ENCODE data around the gene TSPAN18. TPM values are rescaled to one million over a fixed set of nuclear protein-coding genes. Genes with fewer than 3 reads are reported as not detected.

Gene TSPAN18
- total RNA-seq, 1 experiment from 2014 or later, result 2.8 TPM

GRCh38 chr11:44931466-44931865 lies 204.7 kb downstream of the TSPAN18 start:
- no peak overlapping the region for H3K27ac ChIP-seq (ENCODE audit: low read depth, low read length, poor library complexity, severe bottlenecking)
- no peak for TF ChIP-seq EZH2 (IDR thresholded peaks at IDR 0.05; ENCODE audit: borderline replicate concordance, low read depth, low read length, poor library complexity, severe bottlenecking)
- no peak for TF ChIP-seq CTCF (conservative IDR thresholded peaks at IDR 0.05; ENCODE audit: low read depth, low read length)
- H3K4me1 ChIP-seq (ENCODE audit: insufficient read depth, low read length, poor library complexity, severe bottlenecking), result peaks cover 5% of the 10 kb centered on the region
- no peak overlapping the region for H3K4me3 ChIP-seq (ENCODE audit: low read depth, low read length, poor library complexity, severe bottlenecking)
- BruUV-seq (replicated peaks), result no TSS peak
- CTCF ChIA-PET, result interaction anchor here (0.7 to 7.8 kb wide), 3 partner anchors 174 to 242 kb away, joined by 3 to 141 read pairs (median 5); no protein-coding TSS in a partner anchor
- no peak for DNase-seq (ENCODE audit: low spot score)
- no peaks in the 10 kb centered on the region for H3K9me3 ChIP-seq (ENCODE audit: low read depth, low read length, poor library complexity, severe bottlenecking)
- intact Hi-C loops (cut with micrococcal nuclease; ENCODE audit: unreplicated experiment), result no loop called here
- no peaks in the 10 kb centered on the region for H3K36me3 ChIP-seq (ENCODE audit: insufficient read depth, low read length, poor library complexity, severe bottlenecking)
- POLR2A ChIA-PET (ENCODE audit: low non-redundant PET), result no interaction called here
- H3K27me3 ChIP-seq (replicated peaks; ENCODE audit: insufficient read depth, low read depth, low read length, poor library complexity), result no peaks in the 10 kb centered on the region

- TSS peak; percentile 73 for BruUV-seq (replicated peaks)
- H3K27me3 ChIP-seq (replicated peaks; ENCODE audit: insufficient read depth, low read depth, low read length, poor library complexity), result no peaks in the 10 kb centered on the region
- TF ChIP-seq EZH2 (IDR thresholded peaks at IDR 0.05; ENCODE audit: borderline replicate concordance, low read depth, low read length, poor library complexity, severe bottlenecking), result no peak
- intact Hi-C loops (cut with micrococcal nuclease; ENCODE audit: unreplicated experiment), result no loop called here
- H3K4me1 ChIP-seq (ENCODE audit: insufficient read depth, low read length, poor library complexity, severe bottlenecking), result no peaks in the 10 kb centered on the region
- ChIA-PET CTCF (interaction anchor here (0.6 to 1.3 kb wide), 3 partner anchors 169 to 552 kb away, joined by 3 to 5 read pairs (median 4); no protein-coding TSS in a partner anchor), POLR2A (ENCODE audit: low non-redundant PET) (no interaction called here)
- no peaks in the 10 kb centered on the region for H3K9me3 ChIP-seq (ENCODE audit: low read depth, low read length, poor library complexity, severe bottlenecking)
- no peaks in the 10 kb centered on the region for H3K36me3 ChIP-seq (ENCODE audit: insufficient read depth, low read length, poor library complexity, severe bottlenecking)
- H3K4me3 ChIP-seq (ENCODE audit: low read depth, low read length, poor library complexity, severe bottlenecking), result no peak overlapping the region
- DNase-seq (ENCODE audit: low spot score), result no peak
- no peak overlapping the region for H3K27ac ChIP-seq (ENCODE audit: low read depth, low read length, poor library complexity, severe bottlenecking)
These were observed 207.3 kb downstream of the TSPAN18 start for GRCh38 chr11:44934110-44934509.

- Histone ChIP-seq H3K27ac (ENCODE audit: low read depth, low read length, poor library complexity, severe bottlenecking) (no peak overlapping the region), H3K4me1 (ENCODE audit: insufficient read depth, low read length, poor library complexity, severe bottlenecking) (peaks cover 4% of the 10 kb centered on the region), H3K36me3 (ENCODE audit: insufficient read depth, low read length, poor library complexity, severe bottlenecking) (no peaks in the 10 kb centered on the region), H3K4me3 (ENCODE audit: low read depth, low read length, poor library complexity, severe bottlenecking) (no peak overlapping the region), H3K9me3 (ENCODE audit: low read depth, low read length, poor library complexity, severe bottlenecking) (no peaks in the 10 kb centered on the region), H3K27me3 (replicated peaks; ENCODE audit: insufficient read depth, low read depth, low read length, poor library complexity) (no peaks in the 10 kb centered on the region)
- ChIA-PET POLR2A (ENCODE audit: low non-redundant PET) (no interaction called here), CTCF (interaction anchor here (0.6 to 1.0 kb wide), 2 partner anchors 8 to 54 kb away, joined by 4 read pairs; no protein-coding TSS in a partner anchor)
- no peak for TF ChIP-seq CTCF (conservative IDR thresholded peaks at IDR 0.05; ENCODE audit: low read depth, low read length)
- TF ChIP-seq EZH2 (IDR thresholded peaks at IDR 0.05; ENCODE audit: borderline replicate concordance, low read depth, low read length, poor library complexity, severe bottlenecking), result no peak
- no peak for DNase-seq (ENCODE audit: low spot score)
- intact Hi-C loops (cut with micrococcal nuclease; ENCODE audit: unreplicated experiment), result no loop called here
- BruUV-seq (replicated peaks), result no TSS peak
These were observed 208.0 kb downstream of the TSPAN18 start for GRCh38 chr11:44934735-44935250.

DNA sequence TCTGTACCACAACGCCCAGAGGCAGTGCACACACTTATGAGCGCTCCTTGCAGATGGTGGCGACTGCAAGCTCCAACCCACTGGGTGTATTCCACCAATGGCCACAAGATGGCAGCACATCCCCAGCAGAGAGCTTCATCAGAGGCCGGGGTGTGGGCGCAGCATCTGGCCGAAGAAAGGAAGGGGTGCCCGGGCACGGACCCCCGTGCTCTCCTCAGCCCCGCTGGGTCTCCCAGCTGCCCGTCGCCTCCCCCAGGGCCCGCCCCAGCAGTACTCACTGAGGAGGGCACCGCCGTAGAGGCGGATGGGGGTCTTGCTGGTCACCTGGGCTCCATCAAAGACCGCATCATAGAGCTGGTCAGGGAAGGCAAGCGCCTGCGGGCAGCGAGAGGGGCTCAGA lies 209.8 kb downstream of the TSPAN18 start:
- ChIA-PET POLR2A (ENCODE audit: low non-redundant PET) (no interaction called here), CTCF (interaction anchor here (0.5 to 6.3 kb wide), 30 partner anchors 8 to 1639 kb away, joined by 3 to 299 read pairs (median 5); no protein-coding TSS in a partner anchor)
- Histone ChIP-seq H3K9me3 (ENCODE audit: low read depth, low read length, poor library complexity, severe bottlenecking) (no peaks in the 10 kb centered on the region), H3K4me3 (ENCODE audit: low read depth, low read length, poor library complexity, severe bottlenecking) (no peak overlapping the region), H3K36me3 (ENCODE audit: insufficient read depth, low read length, poor library complexity, severe bottlenecking) (no peaks in the 10 kb centered on the region), H3K4me1 (ENCODE audit: insufficient read depth, low read length, poor library complexity, severe bottlenecking) (peaks cover 5% of the 10 kb centered on the region), H3K27ac (ENCODE audit: low read depth, low read length, poor library complexity, severe bottlenecking) (no peak overlapping the region), H3K27me3 (replicated peaks; ENCODE audit: insufficient read depth, low read depth, low read length, poor library complexity) (no peaks in the 10 kb centered on the region)
- no TSS peak for BruUV-seq (replicated peaks)
- peak; percentile 93 for DNase-seq (ENCODE audit: low spot score)
- intact Hi-C loops (cut with micrococcal nuclease; ENCODE audit: unreplicated experiment), result loop anchor here (1.0 kb wide), 1 partner anchor 169 kb away; no protein-coding TSS in a partner anchor
- TF ChIP-seq EZH2 (IDR thresholded peaks at IDR 0.05; ENCODE audit: borderline replicate concordance, low read depth, low read length, poor library complexity, severe bottlenecking) (no peak), CTCF (conservative IDR thresholded peaks at IDR 0.05; ENCODE audit: low read depth, low read length) (peak; percentile 100)

All from A673 (cell line).